SJCRH30 (cell line): ENCODE data around the gene CPT1A. TPM values are rescaled to one million over a fixed set of nuclear protein-coding genes. Genes with fewer than 3 reads are reported as not detected.

ENCODE experiments used
- DNase-seq, 2 experiments: peaks; one replicate each; pipeline ENCODE4 v3.0.0-alpha.2; 2015 to 2020
- H3K27ac ChIP-seq: fragments of 250-450 bp; sonication (Bioruptor Pico); 2 replicates; pipeline ENCODE4 v1.5.1; 2020; ENCODE audit warnings: mild to moderate bottlenecking, moderate library complexity
- H3K27me3 ChIP-seq: fragments of 250-450 bp; sonication (Bioruptor Pico); 2 replicates; pipeline ENCODE4 v1.5.1; 2020; ENCODE audit warnings: mild to moderate bottlenecking, moderate library complexity
- H3K36me3 ChIP-seq: fragments of 250-450 bp; sonication (Bioruptor Pico); 2 replicates; pipeline ENCODE4 v1.5.1; 2020; ENCODE audit warnings: mild to moderate bottlenecking, moderate library complexity
- H3K4me1 ChIP-seq: fragments of 250-450 bp; sonication (Bioruptor Pico); 2 replicates; pipeline ENCODE4 v1.5.1; 2020; ENCODE audit warnings: mild to moderate bottlenecking, moderate library complexity
- H3K4me3 ChIP-seq: fragments of 250-450 bp; sonication (Bioruptor Pico); 2 replicates; pipeline ENCODE4 v1.5.1; 2020; ENCODE audit warnings: mild to moderate bottlenecking, moderate library complexity
- H3K9me3 ChIP-seq: fragments of 250-450 bp; sonication (Bioruptor Pico); replicated peaks from 2 replicates; pipeline ENCODE4 v1.5.1; 2020; ENCODE audit warnings: mild to moderate bottlenecking, moderate library complexity
- total RNA-seq: library from RNA; depleted of rRNA; stranded (reverse); fragments of >200 nt; shearing (Covaris generic); gene quantifications from 2 replicates; pipeline ENCODE4 v1.2.3, GENCODE V29; 2014

Gene CPT1A
- total RNA-seq, 1 experiment from 2014 or later = 0.02 TPM

DNA sequence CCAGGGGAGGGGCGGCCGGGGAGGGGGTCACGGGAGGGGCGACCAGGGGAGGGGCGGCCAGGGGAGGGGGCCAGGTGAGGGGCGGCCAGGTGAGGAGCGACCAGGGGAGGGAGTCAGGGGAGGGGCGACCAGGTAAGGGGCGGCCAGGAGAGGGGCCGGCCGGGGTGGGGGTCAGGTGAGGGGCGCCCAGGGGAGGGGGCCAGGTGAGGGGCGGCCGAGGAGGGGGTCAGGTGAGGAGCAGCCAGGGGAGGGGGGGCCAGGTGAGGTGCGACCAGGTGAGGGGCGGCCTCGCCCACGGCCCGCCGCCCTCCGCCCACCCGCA lies 90.8 kb downstream of the CPT1A start:
- Histone ChIP-seq H3K9me3 (no peaks in the 10 kb centered on the region), H3K36me3 (no peaks in the 10 kb centered on the region), H3K4me1 (no peaks in the 10 kb centered on the region), H3K27me3 (no peaks in the 10 kb centered on the region; the same call in 1 of the 2 replicates), H3K27ac (no peak overlapping the region), H3K4me3 (no peak overlapping the region)
- no peak for DNase-seq

DNA sequence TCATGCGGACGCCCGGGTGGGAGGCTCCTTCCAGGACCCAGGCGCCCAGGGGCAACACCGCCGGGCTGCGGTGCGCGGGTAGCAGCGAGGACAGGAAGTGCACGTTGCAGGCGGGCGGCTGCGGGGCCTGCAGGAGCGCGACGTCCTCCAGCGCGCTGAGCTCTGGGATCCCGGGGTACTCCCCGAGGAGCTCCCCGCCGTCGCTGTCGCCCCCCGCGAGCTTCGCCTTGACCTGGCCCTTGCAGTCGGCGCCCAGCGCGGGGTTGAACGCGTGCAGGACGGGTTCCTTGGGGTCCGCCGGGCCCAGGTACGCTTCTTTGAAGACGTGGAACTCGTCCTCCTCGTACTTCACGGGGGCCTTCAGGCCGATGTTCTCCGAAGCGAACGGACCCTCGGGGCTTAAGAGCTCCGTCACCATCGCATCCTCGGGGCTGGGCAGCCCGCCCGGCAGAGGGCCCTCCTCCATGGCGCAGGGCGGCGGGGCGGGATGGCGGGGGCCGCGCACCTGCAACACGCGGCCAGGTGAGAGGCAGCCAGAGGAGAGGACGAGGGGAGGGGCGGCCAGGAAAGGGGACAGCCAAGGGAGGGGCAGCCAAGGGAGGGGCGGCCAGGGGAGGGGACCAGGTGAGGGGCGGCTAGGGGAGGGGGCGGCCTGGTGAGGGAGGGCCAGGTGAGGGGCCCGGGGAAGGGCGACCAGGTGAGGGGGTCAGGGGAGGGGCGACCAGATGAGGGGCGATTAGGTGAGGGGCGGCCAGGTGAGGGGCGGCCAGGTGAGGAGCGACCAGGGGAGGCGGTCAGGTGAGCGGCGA lies 91.3 kb downstream of the CPT1A start:
- DNase-seq = no peak
- Histone ChIP-seq H3K27ac (no peak overlapping the region), H3K4me3 (no peak overlapping the region), H3K9me3 (no peaks in the 10 kb centered on the region), H3K27me3 (no peaks in the 10 kb centered on the region; the same call in 1 of the 2 replicates), H3K4me1 (no peaks in the 10 kb centered on the region), H3K36me3 (no peaks in the 10 kb centered on the region)

DNA sequence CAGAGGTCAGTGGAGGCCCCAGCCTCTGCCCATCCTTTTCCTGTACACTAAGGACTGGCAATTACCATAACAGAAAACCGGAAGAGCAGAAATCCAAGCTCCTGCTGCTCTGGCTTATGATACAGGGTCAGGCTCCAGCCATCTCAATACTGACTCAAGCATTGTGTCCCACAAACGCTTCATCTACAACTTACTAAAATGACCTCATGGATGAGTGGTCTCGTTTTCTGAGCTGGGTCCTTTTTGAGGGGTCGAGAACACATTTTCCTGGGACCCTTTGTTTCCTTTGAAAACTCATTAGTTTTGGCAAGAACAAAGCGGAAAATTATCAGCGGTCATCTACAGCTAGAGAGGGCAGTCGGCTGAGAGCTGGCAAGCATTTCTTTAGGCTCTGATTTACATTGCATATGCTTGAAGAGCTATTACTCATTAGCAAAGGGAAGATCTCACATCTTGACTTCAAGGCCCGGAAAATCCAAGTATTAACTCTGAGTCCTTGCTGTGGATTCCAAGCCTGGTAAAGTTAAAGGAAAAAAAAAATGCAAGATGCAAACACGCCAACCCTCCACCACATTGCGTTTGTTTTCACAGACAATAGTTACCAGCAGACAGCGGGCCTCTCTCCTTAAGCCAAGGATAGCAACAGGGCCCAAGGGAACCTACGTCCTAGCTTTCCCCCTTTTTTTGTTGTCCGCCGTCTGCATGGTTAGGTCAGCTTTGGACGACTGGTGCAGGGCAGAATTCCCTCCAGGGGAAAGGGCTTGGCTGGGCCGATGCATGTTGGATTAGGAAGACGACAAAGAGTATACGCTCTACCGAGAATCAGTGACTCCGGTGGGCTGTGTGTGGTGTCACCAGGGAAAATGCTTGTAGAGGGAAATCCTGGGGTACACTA lies 92.2 kb downstream of the CPT1A start:
- DNase-seq = no peak
- H3K27ac ChIP-seq = no peak overlapping the region
- H3K9me3 ChIP-seq = no peaks in the 10 kb centered on the region

DNA sequence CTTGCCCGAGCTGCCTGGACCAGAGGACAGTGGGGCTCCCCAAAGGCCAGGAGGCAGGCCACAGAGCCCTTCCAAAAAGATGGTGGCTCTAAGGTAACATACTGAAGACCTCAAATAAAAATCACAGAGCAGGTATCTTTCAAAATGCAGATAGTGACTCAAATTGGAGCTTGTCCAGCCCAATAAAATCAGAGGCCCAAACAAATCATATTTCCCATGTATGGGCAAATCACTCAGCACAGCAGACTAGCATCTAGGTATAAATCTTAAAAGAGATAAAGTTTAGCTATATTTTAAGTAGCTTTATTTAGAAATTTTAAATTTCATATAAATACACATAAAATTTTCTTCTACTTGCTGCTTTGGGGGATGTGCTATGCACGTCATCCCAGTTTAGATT lies 93.7 kb downstream of the CPT1A start:
- Histone ChIP-seq H3K9me3 (no peaks in the 10 kb centered on the region), H3K27me3 (no peaks in the 10 kb centered on the region; the same call in 1 of the 2 replicates), H3K27ac (no peak overlapping the region), H3K4me3 (no peak overlapping the region), H3K36me3 (no peaks in the 10 kb centered on the region), H3K4me1 (no peaks in the 10 kb centered on the region)
- no peak for DNase-seq

More for the DNA sequence above, 92.2 kb downstream of the CPT1A start:
- Histone ChIP-seq H3K27me3 (no peaks in the 10 kb centered on the region; the same call in 1 of the 2 replicates), H3K36me3 (no peaks in the 10 kb centered on the region), H3K4me1 (no peaks in the 10 kb centered on the region), H3K4me3 (no peak overlapping the region)

DNA sequence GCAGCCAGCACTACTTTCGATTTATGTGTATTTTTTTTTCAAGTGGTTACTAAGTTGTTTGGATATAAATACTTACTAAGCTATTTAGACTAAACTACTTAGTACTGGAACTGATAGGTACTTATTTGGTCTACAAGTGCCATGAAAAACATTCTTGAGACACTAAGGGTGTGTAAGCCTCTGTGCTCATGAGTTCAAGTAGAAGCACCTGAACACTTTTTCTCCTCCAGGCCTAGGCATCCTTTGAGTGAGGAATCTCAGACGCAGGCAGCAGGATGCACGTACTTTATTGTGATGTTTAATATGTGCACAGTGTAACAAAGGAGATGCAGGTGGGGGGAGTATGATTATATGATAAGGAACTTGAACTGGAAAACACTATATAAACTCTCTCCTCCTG lies 98.2 kb downstream of the CPT1A start:
- no peaks in the 10 kb centered on the region for H3K9me3 ChIP-seq
- H3K4me3 ChIP-seq = no peak overlapping the region
- DNase-seq = no peak
- H3K36me3 ChIP-seq = no peaks in the 10 kb centered on the region
- no peak overlapping the region for H3K27ac ChIP-seq
- H3K27me3 ChIP-seq = no peaks in the 10 kb centered on the region; the same call in 1 of the 2 replicates
- H3K4me1 ChIP-seq = no peaks in the 10 kb centered on the region

DNA sequence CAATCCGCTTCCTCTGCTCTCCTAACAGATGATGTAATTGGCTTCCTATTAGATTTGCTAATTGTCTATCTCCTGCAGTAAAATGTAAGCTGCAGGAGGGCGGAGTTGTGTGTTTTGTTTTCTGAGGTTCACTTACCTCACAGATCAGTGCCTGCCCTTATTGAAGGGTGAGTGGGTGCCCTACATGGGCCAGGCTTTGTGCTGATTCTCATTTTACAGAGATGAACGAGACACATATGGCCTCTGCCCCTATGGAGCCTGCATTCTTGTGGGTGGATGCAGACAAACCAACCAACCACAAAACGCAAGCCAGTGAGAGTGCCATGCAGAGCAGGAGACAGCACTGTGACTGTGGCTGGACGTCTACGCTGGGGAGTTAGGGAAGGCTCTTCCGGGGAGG lies 100.3 kb downstream of the CPT1A start:
- no peaks in the 10 kb centered on the region for H3K4me1 ChIP-seq
- H3K4me3 ChIP-seq = no peak overlapping the region
- no peak overlapping the region for H3K27ac ChIP-seq
- peaks cover 3% of the 10 kb centered on the region; the same call in 1 of the 2 replicates for H3K27me3 ChIP-seq
- H3K36me3 ChIP-seq = no peaks in the 10 kb centered on the region
- DNase-seq = peak; percentile 13 to 22
- H3K9me3 ChIP-seq = no peaks in the 10 kb centered on the region

DNA sequence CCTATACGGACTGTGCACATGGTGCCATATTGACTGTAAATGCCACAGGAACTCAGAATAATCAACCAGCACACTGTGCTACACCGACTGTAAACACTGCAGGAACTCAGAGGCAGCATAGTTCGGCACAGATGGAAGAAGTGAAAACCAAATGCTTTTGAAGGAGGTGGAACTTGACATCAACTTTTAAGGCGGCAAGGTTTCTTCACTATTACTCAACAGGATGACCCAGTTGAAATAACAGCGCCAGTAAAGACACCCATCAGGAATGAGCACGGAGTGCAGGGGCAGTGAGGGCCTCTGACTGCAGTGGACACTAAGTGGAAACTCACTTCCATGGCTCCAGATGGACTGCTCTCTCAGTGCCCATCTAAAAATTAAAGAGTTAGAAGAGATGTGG lies 106.1 kb downstream of the CPT1A start:
- no peaks in the 10 kb centered on the region for H3K4me1 ChIP-seq
- H3K36me3 ChIP-seq = no peaks in the 10 kb centered on the region
- H3K27ac ChIP-seq = no peak overlapping the region
- H3K4me3 ChIP-seq = no peak overlapping the region
- DNase-seq = no peak
- no peaks in the 10 kb centered on the region for H3K9me3 ChIP-seq
- 0 out of 2 replicates have a peak, but pooled peaks cover 3% of the 10 kb centered on the region for H3K27me3 ChIP-seq

DNA sequence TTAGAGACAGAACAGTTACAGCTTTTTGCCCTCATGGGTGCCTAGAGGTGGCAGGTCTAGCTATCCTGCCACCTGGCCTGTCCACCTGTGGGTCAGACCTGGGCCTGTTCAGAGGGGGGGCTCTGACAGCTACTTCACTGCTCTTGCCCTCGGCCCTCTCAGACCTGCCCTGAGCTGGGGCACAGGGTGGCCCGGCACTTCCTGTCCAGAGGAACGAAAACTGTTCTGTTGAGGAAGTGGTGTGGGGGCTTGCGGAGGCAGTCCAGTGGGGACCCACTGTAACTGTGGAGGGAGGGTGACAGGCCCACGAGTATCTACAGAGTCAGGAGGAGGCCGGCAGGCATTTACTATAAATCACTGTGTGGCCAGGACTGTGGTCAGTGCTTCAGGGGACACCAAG lies 106.6 kb downstream of the CPT1A start:
- no peak for DNase-seq
- Histone ChIP-seq H3K9me3 (no peaks in the 10 kb centered on the region), H3K36me3 (no peaks in the 10 kb centered on the region), H3K27ac (no peak overlapping the region), H3K4me3 (no peak overlapping the region), H3K27me3 (0 out of 2 replicates have a peak, but pooled peaks cover 3% of the 10 kb centered on the region), H3K4me1 (no peaks in the 10 kb centered on the region)

DNA sequence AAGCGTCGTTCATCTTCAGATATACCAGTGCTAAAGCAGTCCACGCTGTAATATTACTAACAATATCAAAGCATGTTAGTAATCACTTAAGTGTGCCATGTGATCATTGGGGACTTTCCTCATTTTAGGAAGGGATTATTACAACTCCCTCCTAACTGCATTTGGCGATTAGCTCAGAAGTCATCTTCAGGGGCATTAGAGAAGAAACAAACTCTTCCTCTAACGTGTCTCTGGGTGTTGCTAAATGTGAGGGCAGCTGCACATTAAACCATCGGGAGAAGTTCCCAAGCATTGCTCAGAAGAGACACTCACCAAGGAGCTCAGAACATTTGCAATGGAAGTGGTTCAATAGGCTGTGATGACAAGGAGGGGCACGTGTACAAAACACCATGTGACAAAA lies 107.6 kb downstream of the CPT1A start:
- 0 out of 2 replicates have a peak, but pooled peaks cover 3% of the 10 kb centered on the region for H3K27me3 ChIP-seq
- H3K4me3 ChIP-seq = no peak overlapping the region
- no peak overlapping the region for H3K27ac ChIP-seq
- H3K4me1 ChIP-seq = no peaks in the 10 kb centered on the region
- no peaks in the 10 kb centered on the region for H3K9me3 ChIP-seq
- no peaks in the 10 kb centered on the region for H3K36me3 ChIP-seq
- no peak for DNase-seq

DNA sequence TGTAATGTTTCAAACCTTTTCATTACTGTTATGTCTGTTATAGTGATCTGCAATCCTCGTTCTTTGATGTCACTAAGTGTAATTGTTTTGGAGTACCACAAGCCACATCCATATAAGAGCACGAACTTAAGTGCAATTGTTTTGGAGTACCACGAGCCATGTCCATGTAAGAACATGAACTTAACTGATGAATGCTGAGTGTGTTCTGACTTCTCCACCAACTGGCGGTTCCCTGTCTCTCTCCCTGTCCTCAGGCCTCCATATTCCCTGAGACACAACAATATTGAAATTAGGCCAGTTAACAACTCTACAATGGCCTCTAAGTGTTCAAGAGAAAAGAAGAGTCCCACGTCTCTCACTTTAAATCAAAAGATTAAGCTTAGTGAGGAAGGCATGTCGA lies 113.9 kb downstream of the CPT1A start:
- Histone ChIP-seq H3K27ac (no peak overlapping the region), H3K36me3 (no peaks in the 10 kb centered on the region), H3K9me3 (no peaks in the 10 kb centered on the region), H3K27me3 (no peaks in the 10 kb centered on the region), H3K4me3 (no peak overlapping the region), H3K4me1 (no peaks in the 10 kb centered on the region)
- no peak for DNase-seq

DNA sequence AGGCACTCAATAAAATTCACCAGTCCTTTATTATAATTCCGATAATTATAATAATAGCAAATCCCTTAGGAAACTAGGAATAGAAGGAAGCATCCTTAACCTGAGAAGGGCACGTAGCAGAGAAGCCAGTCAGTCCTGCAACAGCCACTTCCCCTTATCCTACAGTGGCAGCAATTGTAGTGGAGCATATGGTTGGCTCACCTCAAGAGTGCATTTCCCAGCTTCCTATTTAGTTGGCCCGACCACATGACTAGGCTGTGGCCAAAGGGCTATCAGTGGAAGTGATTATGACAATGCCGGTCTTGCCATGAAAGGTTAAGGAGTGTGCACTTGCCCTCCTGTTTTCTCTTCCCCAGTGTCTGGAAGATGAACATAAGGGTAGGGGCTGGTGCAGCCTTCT lies 117.4 kb downstream of the CPT1A start:
- DNase-seq = no peak
- H3K4me3 ChIP-seq = no peak overlapping the region
- H3K4me1 ChIP-seq = no peaks in the 10 kb centered on the region
- H3K36me3 ChIP-seq = no peaks in the 10 kb centered on the region
- no peaks in the 10 kb centered on the region for H3K27me3 ChIP-seq
- H3K27ac ChIP-seq = no peak overlapping the region
- no peaks in the 10 kb centered on the region for H3K9me3 ChIP-seq

DNA sequence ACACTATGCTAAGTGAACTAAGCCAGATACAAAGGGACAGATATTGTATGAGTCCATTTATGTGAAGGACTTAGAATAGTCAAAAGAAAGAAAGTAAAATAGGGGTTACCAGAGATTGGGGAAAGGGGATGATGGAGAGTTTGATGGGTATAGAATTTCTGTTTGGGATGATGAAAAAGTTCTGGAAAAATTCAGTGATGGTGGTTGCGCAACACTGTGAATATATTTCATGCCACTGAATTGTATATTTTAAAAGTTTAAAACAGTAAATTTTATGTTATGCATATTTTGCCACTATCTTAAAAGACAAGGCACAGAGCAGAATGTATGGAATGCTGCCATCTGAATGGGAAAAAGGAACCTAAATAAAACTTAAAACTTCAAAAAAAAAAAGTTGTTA lies 119.6 kb downstream of the CPT1A start:
- no peaks in the 10 kb centered on the region for H3K27me3 ChIP-seq
- H3K4me1 ChIP-seq = no peaks in the 10 kb centered on the region
- H3K9me3 ChIP-seq = no peaks in the 10 kb centered on the region
- H3K4me3 ChIP-seq = no peak overlapping the region
- DNase-seq = no peak
- H3K27ac ChIP-seq = no peak overlapping the region
- no peaks in the 10 kb centered on the region for H3K36me3 ChIP-seq

DNA sequence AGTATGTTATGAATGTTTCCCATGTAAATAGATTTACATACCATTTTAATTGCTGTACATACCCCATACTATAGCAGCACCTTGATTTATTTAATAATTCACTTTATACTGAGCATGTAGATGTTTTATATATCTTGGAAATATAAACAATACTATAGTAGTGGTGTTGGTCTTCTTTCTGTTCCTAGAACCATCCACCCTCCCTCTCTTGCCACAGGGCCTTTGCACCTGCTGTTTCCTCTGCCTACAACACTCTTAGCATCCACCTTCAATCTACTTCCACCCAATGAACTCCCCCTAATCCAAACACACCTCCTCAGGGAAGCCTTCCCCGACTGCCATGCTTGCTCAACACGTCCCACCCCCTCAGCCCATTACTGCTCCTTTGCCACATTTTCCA lies 120.6 kb downstream of the CPT1A start:
- H3K9me3 ChIP-seq = no peaks in the 10 kb centered on the region
- no peaks in the 10 kb centered on the region for H3K27me3 ChIP-seq
- no peak overlapping the region for H3K4me3 ChIP-seq
- no peak for DNase-seq
- no peaks in the 10 kb centered on the region for H3K36me3 ChIP-seq
- H3K4me1 ChIP-seq = no peaks in the 10 kb centered on the region
- no peak overlapping the region for H3K27ac ChIP-seq

DNA sequence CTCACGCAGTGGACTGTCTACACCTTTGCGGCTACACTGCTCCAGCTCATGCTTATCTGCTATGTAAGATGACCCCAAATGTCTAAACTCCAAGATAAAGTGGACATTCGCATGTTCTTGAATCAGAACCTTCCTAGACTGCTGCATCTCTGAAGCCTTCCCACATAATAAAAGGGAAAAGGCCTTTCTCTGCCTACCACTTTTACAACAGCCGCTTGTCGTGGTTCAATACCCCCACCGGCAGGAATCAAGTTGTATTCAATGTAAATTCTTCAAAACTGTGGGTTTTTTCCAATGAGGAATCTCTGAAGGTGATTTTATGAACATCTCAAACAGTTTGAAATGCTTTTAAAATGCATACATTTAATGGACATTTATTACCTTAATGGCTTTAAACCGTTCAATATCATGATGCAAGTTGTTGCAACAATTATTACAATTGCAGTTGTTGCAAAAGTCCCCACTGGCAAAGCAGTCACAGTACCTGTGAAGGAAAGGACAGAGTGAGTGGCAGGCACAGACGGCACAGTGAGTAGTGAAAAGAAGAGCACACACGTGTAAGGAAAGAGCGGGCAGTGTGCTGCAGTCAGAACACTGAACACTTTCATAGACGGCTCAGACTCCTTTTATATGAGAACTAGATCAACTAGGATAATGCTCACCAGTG lies 126.1 kb downstream of the CPT1A start:
- Histone ChIP-seq H3K4me1 (no peaks in the 10 kb centered on the region), H3K4me3 (no peak overlapping the region), H3K36me3 (no peaks in the 10 kb centered on the region), H3K9me3 (no peaks in the 10 kb centered on the region), H3K27me3 (no peaks in the 10 kb centered on the region), H3K27ac (no peak overlapping the region)
- DNase-seq = no peak
